Adipose tissue (tissue), 3 donors: ENCODE measurements around the gene MSMO1. TPM values are rescaled to one million over a fixed set of nuclear protein-coding genes. Genes with fewer than 3 reads are reported as not detected.

ENCODE experiments used
- H3K27ac ChIP-seq: one replicate; pipeline ENCODE4 v1.5.1; 2013; ENCODE audit warnings: low read depth, low read length
- WGBS, 3 donors: extraction: QIAGEN DNeasy Blood & Tissue Kit; methylation state at CpG; one replicate each; pipeline ENCODE4 v1.1.7; 2013; 5-methylcytosine and 5-hydroxymethylcytosine counted together
- polyA plus RNA-seq, 3 donors: library from polyadenylated mRNA; stranded (reverse); fragments of 200-250 nt; gene quantifications; one replicate each; pipeline ENCODE4 v1.2.3, GENCODE V29; 2013
- donor health status: healthy with polysubstance abuse.
- donor health status: Bipolar disorder and iron deficiency.
- donor health status: healthy.

The MSMO1 gene
- polyA plus RNA-seq, 3 donors: 12.5 to 24.8 (median 14.8) TPM

- 25 to 71% (median 66%) methylated on average over 1 of the region's 1 CpG for WGBS, 3 donors
- no peak overlapping the region for H3K27ac ChIP-seq
These were observed 53.3 kb downstream of the MSMO1 start for GRCh38 chr4:165380805-165381204.

- H3K27ac ChIP-seq: no peak overlapping the region
- 78 to 87% (median 85%) methylated on average over 3 of the region's 3 CpGs for WGBS, 3 donors
These were observed 54.4 kb downstream of the MSMO1 start for GRCh38 chr4:165381821-165382373.

- no peak overlapping the region for H3K27ac ChIP-seq
- WGBS, 3 donors: 90 to 94% (median 93%) methylated on average over 1 of the region's 1 CpG
These were observed 55.2 kb downstream of the MSMO1 start for GRCh38 chr4:165382640-165383039.

GRCh38 chr4:165383591-165384073 is 56.2 kb downstream of the MSMO1 start:
- H3K27ac ChIP-seq: no peak overlapping the region
- WGBS, 3 donors: 56 to 67% (median 58%) methylated on average over 4 of the region's 4 CpGs

- H3K27ac ChIP-seq: no peak overlapping the region
- WGBS, 3 donors: 86 to 90% (median 89%) methylated on average over 3 of the region's 3 CpGs
These were observed 56.7 kb downstream of the MSMO1 start for GRCh38 chr4:165384186-165384585.

GRCh38 chr4:165384598-165384997 is 57.1 kb downstream of the MSMO1 start:
- 81 to 95% (median 92%) methylated on average over 1 of the region's 1 CpG for WGBS, 3 donors
- no peak overlapping the region for H3K27ac ChIP-seq

- WGBS, 3 donors: 75 to 90% (median 87%) methylated on average over 4 of the region's 4 CpGs
- H3K27ac ChIP-seq: no peak overlapping the region
These were observed 57.7 kb downstream of the MSMO1 start for GRCh38 chr4:165385126-165385525.

- WGBS, 3 donors: 96 to 100% (median 98%) methylated on average over 1 of the region's 1 CpG
These were observed 58.9 kb downstream of the MSMO1 start for GRCh38 chr4:165386328-165386727.

GRCh38 chr4:165388756-165389155 is 61.3 kb downstream of the MSMO1 start:
- no peak overlapping the region for H3K27ac ChIP-seq

More at GRCh38 chr4:165386328-165386727, 58.9 kb downstream of the MSMO1 start:
- no peak overlapping the region for H3K27ac ChIP-seq

Other genes with a start within 250 kb of the MSMO1 start
- gene TMEM192, start 214.8 kb upstream of the MSMO1 start, polyA plus RNA-seq: 10 to 100 TPM in 2 of 3 donors, 1 to 10 TPM in 1; 7.9 to 14.0 (median 13.5) TPM
- gene KLHL2, start 120.1 kb upstream of the MSMO1 start, polyA plus RNA-seq: 10 to 100 TPM in 2 of 3 donors, 1 to 10 TPM in 1; 5.6 to 28.3 (median 17.1) TPM
- gene CPE, start 51.3 kb downstream of the MSMO1 start, polyA plus RNA-seq: 10 to 100 TPM; 38.2 to 71.2 (median 54.2) TPM